MM.1S (cell line): ENCODE data around the gene RP2.

Experiments
- DNase-seq: peaks from one replicate; pipeline ENCODE4 v3.0.0-alpha.2; 2015
- H2AFZ ChIP-seq: fragments of 300-600 bp; sonication (generic); 2 replicates; pipeline ENCODE4 v1.6.0; 2016; ENCODE audit warnings: antibody characterized with exemption, low read length
- H3F3A ChIP-seq: fragments of 300-600 bp; sonication (generic); 2 replicates; pipeline ENCODE4 v1.6.1; 2016; ENCODE audit warnings: mild to moderate bottlenecking, antibody characterized with exemption, low read length, moderate library complexity, mixed read lengths; ENCODE audit not compliant: insufficient read depth
- H3K27ac ChIP-seq: fragments of 300-600 bp; sonication (generic); 2 replicates; pipeline ENCODE4 v1.5.1; 2016; ENCODE audit warnings: mild to moderate bottlenecking, low read length
- H3K27me3 ChIP-seq: fragments of 300-600 bp; sonication (generic); replicated peaks from 2 replicates; pipeline ENCODE4 v1.6.0; 2016; ENCODE audit warnings: low read length; ENCODE audit not compliant: insufficient read depth
- H3K36me3 ChIP-seq: fragments of 300-600 bp; sonication (generic); replicated peaks from 2 replicates; pipeline ENCODE4 v1.6.1; 2016; ENCODE audit warnings: mild to moderate bottlenecking, low read length, mixed read lengths; ENCODE audit not compliant: insufficient read depth
- H3K4me1 ChIP-seq: fragments of 300-600 bp; sonication (generic); 2 replicates; pipeline ENCODE4 v1.6.1; 2016; ENCODE audit warnings: low read length, mixed read lengths
- H3K4me2 ChIP-seq: fragments of 300-600 bp; sonication (generic); 2 replicates; pipeline ENCODE4 v1.6.0; 2016; ENCODE audit warnings: low read depth, low read length
- H3K4me3 ChIP-seq: fragments of 300-600 bp; sonication (generic); 2 replicates; pipeline ENCODE4 v1.5.1; 2016; ENCODE audit warnings: low read length, mixed read lengths
- H3K79me2 ChIP-seq: fragments of 300-600 bp; sonication (generic); 2 replicates; pipeline ENCODE4 v1.6.1; 2016; ENCODE audit warnings: mixed run types, low read length, mixed read lengths
- H3K9ac ChIP-seq: fragments of 300-600 bp; sonication (generic); 2 replicates; pipeline ENCODE4 v1.6.1; 2016; ENCODE audit warnings: low read length, mixed read lengths
- H3K9me2 ChIP-seq: fragments of 300-600 bp; sonication (generic); replicated peaks from 2 replicates; pipeline ENCODE4 v1.6.1; 2016; ENCODE audit warnings: mild to moderate bottlenecking, low read length, mixed read lengths; ENCODE audit not compliant: insufficient read depth
- H3K9me3 ChIP-seq: fragments of 300-600 bp; sonication (generic); replicated peaks from 2 replicates; pipeline ENCODE4 v1.6.1; 2016; ENCODE audit warnings: mild to moderate bottlenecking, low read length, mixed read lengths; ENCODE audit not compliant: insufficient read depth
- H4K20me1 ChIP-seq: fragments of 300-600 bp; sonication (generic); 2 replicates; pipeline ENCODE4 v1.6.1; 2016; ENCODE audit warnings: mild to moderate bottlenecking, low read length, moderate library complexity, mixed read lengths; ENCODE audit not compliant: insufficient read depth
- CTCF ChIP-seq: fragments of 300-600 bp; sonication (generic); IDR thresholded peaks from 2 replicates; pipeline ENCODE4 v1.5.1; 2016; ENCODE audit warnings: antibody characterized with exemption, low read length, mixed read lengths
- EZH2 ChIP-seq: fragments of 300-600 bp; sonication (generic); optimal IDR thresholded peaks from 2 replicates; pipeline ENCODE3; 2017; ENCODE audit warnings: low read depth, mild to moderate bottlenecking, antibody characterized with exemption, low read length, mixed read lengths
- EZH2phosphoT487 ChIP-seq: fragments of 300-600 bp; sonication (generic); IDR thresholded peaks from 2 replicates; pipeline ENCODE4 v1.6.1; 2018; ENCODE audit warnings: antibody characterized with exemption, low read length

The RP2 gene

GRCh38 chrX:46929439-46930261, 92.8 kb downstream of the RP2 start:
- DNase-seq, result no peak
- Histone ChIP-seq H3K4me1 (no peaks in the 10 kb centered on the region), H3K9me3 (no peaks in the 10 kb centered on the region), H3F3A (no peaks in the 10 kb centered on the region), H3K79me2 (no peaks in the 10 kb centered on the region), H4K20me1 (no peaks in the 10 kb centered on the region), H2AFZ (no peak overlapping the region), H3K27ac (no peak overlapping the region), H3K9ac (no peak overlapping the region), H3K9me2 (no peaks in the 10 kb centered on the region), H3K4me3 (no peak overlapping the region), H3K4me2 (no peak overlapping the region), H3K27me3 (no peaks in the 10 kb centered on the region), H3K36me3 (no peaks in the 10 kb centered on the region)
- TF ChIP-seq EZH2, result no peak
- TF ChIP-seq EZH2phosphoT487, result no peak
- no peak for TF ChIP-seq CTCF
